Measurements from ENCODE around the gene INPP5J.

The INPP5J gene

DNA sequence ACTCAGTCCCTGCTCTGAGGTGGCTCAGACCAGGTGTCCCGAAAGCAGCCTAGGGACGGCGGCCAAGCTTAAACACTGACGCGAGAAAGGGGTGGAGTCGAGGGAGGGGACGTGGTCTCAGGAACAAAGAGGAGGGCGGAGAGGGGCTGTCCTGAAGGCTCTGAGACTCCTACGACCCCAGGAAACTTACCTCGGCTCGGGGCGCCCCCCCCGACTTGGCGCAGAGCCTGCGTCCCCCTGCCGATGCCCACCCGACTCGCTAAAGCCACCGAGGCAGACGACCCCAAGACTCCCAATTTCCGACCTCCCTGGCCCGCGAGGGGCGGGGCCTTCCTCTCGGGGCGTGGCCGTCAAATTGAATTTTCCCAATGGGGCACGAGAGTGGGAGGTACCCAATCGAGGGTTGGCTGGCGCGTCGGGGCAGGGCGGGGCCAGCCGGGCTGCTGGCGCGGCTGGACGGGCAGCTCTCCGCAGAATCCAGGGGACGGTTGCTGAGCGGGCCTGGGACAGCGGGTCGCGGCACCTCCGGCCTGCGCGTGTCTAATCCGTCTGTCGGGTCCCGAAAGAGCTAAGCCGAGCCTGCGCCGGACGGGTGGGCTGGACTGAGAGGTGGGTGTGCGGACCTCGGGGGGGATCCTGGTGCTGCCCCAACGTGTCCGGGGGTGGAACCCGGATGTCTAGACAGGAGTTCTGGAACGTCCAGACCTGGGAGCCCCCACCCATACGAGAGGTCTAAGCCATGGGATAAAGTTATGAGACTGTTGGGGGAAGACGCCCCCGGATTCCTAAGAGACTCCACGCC is 41.7 kb upstream of the INPP5J start, which contains the start of gene SMTN (continued):
- TF ChIP-seq, protein P1, sequence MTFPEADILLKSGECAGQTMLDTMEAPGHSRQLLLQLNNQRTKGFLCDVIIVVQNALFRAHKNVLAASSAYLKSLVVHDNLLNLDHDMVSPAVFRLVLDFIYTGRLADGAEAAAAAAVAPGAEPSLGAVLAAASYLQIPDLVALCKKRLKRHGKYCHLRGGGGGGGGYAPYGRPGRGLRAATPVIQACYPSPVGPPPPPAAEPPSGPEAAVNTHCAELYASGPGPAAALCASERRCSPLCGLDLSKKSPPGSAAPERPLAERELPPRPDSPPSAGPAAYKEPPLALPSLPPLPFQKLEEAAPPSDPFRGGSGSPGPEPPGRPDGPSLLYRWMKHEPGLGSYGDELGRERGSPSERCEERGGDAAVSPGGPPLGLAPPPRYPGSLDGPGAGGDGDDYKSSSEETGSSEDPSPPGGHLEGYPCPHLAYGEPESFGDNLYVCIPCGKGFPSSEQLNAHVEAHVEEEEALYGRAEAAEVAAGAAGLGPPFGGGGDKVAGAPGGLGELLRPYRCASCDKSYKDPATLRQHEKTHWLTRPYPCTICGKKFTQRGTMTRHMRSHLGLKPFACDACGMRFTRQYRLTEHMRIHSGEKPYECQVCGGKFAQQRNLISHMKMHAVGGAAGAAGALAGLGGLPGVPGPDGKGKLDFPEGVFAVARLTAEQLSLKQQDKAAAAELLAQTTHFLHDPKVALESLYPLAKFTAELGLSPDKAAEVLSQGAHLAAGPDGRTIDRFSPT (tag by site-specific recombination; IDR thresholded peaks at IDR 0.05) = no peak
- TF ChIP-seq ZIC2 (tag by site-specific recombination; IDR thresholded peaks at IDR 0.05) (peak; percentile 34; the same call in 1 of the 2 replicates), YY2 (tag by site-specific recombination; IDR thresholded peaks at IDR 0.05) (no peak), ZNF501 (tag by site-specific recombination; IDR thresholded peaks at IDR 0.05) (no peak), ZNF37A (tag by site-specific recombination; IDR thresholded peaks at IDR 0.05) (no peak), ZSCAN30 (tag by site-specific recombination; IDR thresholded peaks at IDR 0.05) (no peak), ZNF473 (tag by site-specific recombination; IDR thresholded peaks at IDR 0.05) (no peak), ZNF404 (tag by site-specific recombination; IDR thresholded peaks at IDR 0.05) (no peak), ZBTB21 (tag by site-specific recombination; IDR thresholded peaks at IDR 0.05) (no peak), ZNF626 (tag by site-specific recombination; IDR thresholded peaks at IDR 0.05) (no peak), ZNF292 (tag by site-specific recombination; IDR thresholded peaks at IDR 0.05; ENCODE audit: borderline replicate concordance, low read depth) (no peak), ZNF530 (tag by site-specific recombination; IDR thresholded peaks at IDR 0.05; ENCODE audit: low read depth) (no peak), RBAK (tag by site-specific recombination; IDR thresholded peaks at IDR 0.05) (no peak), KLF10 (tag by site-specific recombination; IDR thresholded peaks at IDR 0.05) (no peak), ZNF777 (tag by site-specific recombination; IDR thresholded peaks at IDR 0.05; ENCODE audit: borderline replicate concordance) (0 out of 2 replicates have a peak, but pooled peaks have one; percentile 11), MEIS1 (CRISPR knock-in tag; IDR thresholded peaks at IDR 0.05; ENCODE audit: borderline replicate concordance) (no peak), ZFP37 (tag by site-specific recombination; IDR thresholded peaks at IDR 0.05) (no peak), ZNF701 (tag by site-specific recombination; IDR thresholded peaks at IDR 0.05) (no peak), MZF1 (tag by site-specific recombination; IDR thresholded peaks at IDR 0.05; ENCODE audit: borderline replicate concordance) (no peak)
- TF ChIP-seq, protein P2, sequence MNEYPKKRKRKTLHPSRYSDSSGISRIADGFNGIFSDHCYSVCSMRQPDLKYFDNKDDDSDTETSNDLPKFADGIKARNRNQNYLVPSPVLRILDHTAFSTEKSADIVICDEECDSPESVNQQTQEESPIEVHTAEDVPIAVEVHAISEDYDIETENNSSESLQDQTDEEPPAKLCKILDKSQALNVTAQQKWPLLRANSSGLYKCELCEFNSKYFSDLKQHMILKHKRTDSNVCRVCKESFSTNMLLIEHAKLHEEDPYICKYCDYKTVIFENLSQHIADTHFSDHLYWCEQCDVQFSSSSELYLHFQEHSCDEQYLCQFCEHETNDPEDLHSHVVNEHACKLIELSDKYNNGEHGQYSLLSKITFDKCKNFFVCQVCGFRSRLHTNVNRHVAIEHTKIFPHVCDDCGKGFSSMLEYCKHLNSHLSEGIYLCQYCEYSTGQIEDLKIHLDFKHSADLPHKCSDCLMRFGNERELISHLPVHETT (tag by site-specific recombination; IDR thresholded peaks at IDR 0.05) = no peak
- TF ChIP-seq, protein P3, sequence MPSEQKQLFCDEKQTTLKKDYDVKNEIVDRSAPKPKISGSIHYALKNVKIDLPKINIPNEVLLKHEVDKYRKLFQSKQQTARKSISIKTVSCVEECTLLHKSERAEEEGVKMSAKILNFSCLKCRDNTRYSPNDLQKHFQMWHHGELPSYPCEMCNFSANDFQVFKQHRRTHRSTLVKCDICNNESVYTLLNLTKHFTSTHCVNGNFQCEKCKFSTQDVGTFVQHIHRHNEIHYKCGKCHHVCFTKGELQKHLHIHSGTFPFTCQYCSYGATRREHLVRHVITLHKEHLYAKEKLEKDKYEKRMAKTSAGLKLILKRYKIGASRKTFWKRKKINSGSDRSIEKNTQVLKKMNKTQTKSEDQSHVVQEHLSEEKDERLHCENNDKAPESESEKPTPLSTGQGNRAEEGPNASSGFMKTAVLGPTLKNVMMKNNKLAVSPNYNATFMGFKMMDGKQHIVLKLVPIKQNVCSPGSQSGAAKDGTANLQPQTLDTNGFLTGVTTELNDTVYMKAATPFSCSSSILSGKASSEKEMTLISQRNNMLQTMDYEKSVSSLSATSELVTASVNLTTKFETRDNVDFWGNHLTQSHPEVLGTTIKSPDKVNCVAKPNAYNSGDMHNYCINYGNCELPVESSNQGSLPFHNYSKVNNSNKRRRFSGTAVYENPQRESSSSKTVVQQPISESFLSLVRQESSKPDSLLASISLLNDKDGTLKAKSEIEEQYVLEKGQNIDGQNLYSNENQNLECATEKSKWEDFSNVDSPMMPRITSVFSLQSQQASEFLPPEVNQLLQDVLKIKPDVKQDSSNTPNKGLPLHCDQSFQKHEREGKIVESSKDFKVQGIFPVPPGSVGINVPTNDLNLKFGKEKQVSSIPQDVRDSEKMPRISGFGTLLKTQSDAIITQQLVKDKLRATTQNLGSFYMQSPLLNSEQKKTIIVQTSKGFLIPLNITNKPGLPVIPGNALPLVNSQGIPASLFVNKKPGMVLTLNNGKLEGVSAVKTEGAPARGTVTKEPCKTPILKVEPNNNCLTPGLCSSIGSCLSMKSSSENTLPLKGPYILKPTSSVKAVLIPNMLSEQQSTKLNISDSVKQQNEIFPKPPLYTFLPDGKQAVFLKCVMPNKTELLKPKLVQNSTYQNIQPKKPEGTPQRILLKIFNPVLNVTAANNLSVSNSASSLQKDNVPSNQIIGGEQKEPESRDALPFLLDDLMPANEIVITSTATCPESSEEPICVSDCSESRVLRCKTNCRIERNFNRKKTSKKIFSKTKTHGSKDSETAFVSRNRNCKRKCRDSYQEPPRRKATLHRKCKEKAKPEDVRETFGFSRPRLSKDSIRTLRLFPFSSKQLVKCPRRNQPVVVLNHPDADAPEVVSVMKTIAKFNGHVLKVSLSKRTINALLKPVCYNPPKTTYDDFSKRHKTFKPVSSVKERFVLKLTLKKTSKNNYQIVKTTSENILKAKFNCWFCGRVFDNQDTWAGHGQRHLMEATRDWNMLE (tag by site-specific recombination; conservative IDR thresholded peaks at IDR 0.05; ENCODE audit: low read depth) = no peak
- TF ChIP-seq, protein P4, sequence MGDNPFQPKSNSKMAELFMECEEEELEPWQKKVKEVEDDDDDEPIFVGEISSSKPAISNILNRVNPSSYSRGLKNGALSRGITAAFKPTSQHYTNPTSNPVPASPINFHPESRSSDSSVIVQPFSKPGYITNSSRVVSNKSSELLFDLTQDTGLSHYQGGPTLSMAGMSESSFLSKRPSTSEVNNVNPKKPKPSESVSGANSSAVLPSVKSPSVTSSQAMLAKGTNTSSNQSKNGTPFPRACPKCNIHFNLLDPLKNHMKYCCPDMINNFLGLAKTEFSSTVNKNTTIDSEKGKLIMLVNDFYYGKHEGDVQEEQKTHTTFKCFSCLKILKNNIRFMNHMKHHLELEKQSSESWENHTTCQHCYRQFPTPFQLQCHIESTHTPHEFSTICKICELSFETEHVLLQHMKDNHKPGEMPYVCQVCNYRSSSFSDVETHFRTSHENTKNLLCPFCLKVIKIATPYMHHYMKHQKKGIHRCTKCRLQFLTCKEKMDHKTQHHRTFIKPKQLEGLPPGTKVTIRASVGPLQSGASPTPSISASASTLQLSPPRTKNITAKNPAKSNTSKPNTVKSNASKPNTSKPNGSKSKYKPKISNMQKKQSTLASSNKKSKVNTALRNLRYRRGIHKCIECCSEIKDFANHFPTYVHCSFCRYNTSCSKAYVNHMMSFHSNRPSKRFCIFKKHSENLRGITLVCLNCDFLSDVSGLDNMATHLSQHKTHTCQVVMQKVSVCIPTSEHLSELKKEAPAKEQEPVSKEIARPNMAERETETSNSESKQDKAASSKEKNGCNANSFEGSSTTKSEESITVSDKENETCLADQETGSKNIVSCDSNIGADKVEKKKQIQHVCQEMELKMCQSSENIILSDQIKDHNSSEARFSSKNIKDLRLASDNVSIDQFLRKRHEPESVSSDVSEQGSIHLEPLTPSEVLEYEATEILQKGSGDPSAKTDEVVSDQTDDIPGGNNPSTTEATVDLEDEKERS (tag by site-specific recombination; IDR thresholded peaks at IDR 0.05) = no peak

Measured in HEK293 (cell line).